GM19395 (cell line): ENCODE measurements around the gene ZNF780B.

Source experiments
- ATAC-seq: cut with Tn5 transposase; IDR thresholded peaks from one replicate; pipeline ENCODE4 v1.9.1; 2021; ENCODE audit warnings: mild to moderate bottlenecking, moderate library complexity; ENCODE audit not compliant: unreplicated experiment

Gene ZNF780B

DNA sequence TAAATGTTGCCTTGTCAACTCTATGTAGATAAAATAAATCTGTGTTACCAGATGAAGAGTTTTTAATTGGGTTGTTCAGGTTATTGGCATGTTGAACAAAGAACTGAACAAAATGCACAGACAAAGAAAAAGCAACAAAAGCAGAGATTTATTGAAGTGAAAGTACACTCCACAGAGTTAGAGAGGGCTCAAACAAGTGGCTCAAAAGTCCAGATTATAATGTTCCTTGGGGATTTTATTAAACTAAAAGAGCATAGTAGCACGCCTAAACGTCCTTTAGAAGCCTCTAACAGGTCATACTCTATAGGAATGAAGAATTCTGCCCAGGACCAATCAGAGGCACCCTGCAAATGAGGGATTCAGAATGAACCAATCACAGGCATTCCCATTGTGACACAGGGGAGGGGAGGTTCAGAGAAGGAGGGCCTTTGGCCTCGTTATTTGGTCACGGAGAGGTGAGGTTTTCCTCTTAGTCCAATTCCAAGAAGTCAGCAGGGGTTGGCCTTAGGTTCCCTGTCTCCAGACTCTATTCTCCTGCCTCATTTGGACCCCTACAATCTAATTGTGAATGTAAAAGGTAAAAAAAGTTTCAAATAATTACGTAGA is 72.2 kb downstream of the ZNF780B start:
- no peak for ATAC-seq

DNA sequence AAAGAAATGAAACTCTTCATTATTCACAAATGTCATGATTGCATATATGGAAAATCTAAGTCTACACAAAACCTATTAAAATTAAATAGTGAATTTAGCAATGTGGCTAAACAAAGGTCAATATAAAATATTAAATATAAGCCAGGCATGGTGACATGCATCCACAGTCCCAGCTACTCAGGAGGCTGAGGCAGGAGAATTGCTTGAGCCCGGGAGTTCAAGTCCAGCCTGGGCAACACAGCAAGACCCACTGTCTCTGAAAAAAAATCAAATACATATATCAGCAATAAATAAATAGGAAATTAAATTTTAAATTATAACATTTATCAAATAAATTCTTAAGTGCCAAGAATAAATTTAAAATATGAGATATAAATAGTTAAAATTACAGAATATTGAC is 73.1 kb downstream of the ZNF780B start:
- ATAC-seq = no peak
